Gastrocnemius medialis (tissue), 4 donors: Measurements from ENCODE around the gene MIPOL1. TPM values are rescaled to one million over a fixed set of nuclear protein-coding genes. Genes with fewer than 3 reads are reported as not detected.
"Not testable (repeated sequence)": the region's sequence is repeated elsewhere in the genome, so short reads cannot be mapped to it uniquely, and the experiment has no call there.

Experiments
- ATAC-seq, 2 donors: fragments of 150-250 bp; one replicate each; pipeline ENCODE4 v1.9.1; 2016
- DNase-seq, 2 donors: peaks; one replicate each; pipeline ENCODE4 v3.0.0-alpha.2; 2019
- H3K27ac ChIP-seq, 4 donors: fragments of 200-600 bp; sonication (generic); 1 replicate in 1 of 4; 2 replicates in 3 of 4; pipeline ENCODE4 v1.5.1; 2016 to 2018; ENCODE audit warnings: mild to moderate bottlenecking in 2 of 4, moderate library complexity in 1 of 4
- H3K27me3 ChIP-seq, 3 donors: fragments of 200-600 bp; sonication (generic) in 2 of 3; 1 replicate in 1 of 3; 2 replicates in 2 of 3; pipeline versions ENCODE4 v1.5.1 to v1.6.0; 2016 to 2019; ENCODE audit warnings: mild to moderate bottlenecking in 1 of 3, moderate library complexity in 1 of 3
- H3K36me3 ChIP-seq, 2 donors: fragments of 200-600 bp; sonication (generic) in 1 of 2; one replicate each; pipeline ENCODE4 v1.5.1; 2017 to 2018
- H3K4me1 ChIP-seq, 2 donors: fragments of 200-600 bp; sonication (generic) in 1 of 2; one replicate each; pipeline ENCODE4 v1.5.1; 2016 to 2017; ENCODE audit warnings: mild to moderate bottlenecking in 2 of 2
- H3K4me3 ChIP-seq, 4 donors: fragments of 200-600 bp; sonication (generic) in 3 of 4; 1 replicate in 1 of 4; 2 replicates in 3 of 4; pipeline ENCODE4 v1.5.1; 2016 to 2019; ENCODE audit warnings: mild to moderate bottlenecking in 2 of 4
- H3K9me3 ChIP-seq, 3 donors: fragments of 200-600 bp; sonication (generic) in 2 of 3; 1 replicate in 1 of 3; 2 replicates in 2 of 3; pipeline ENCODE4 v1.5.1; 2016 to 2019
- CTCF ChIP-seq, 5 experiments: fragments of 450-650 bp in 3 of 5; fragments of 200-600 bp in 2 of 5; sonication (generic) in 2 of 5; IDR thresholded peaks in 4 of 5; conservative IDR thresholded peaks in 1 of 5; 1 replicate in 4 of 5; 2 replicates in 1 of 5; pipeline ENCODE4 v1.5.1; 2016 to 2019; ENCODE audit warnings: antibody characterized with exemption in 5 of 5, mild to moderate bottlenecking in 3 of 5, moderate library complexity in 3 of 5
- POLR2A ChIP-seq, 2 donors: fragments of 450-650 bp; IDR thresholded peaks; one replicate each; pipeline ENCODE4 v1.6.1; 2017; ENCODE audit warnings: antibody characterized with exemption in 2 of 2, mild to moderate bottlenecking in 2 of 2, moderate library complexity in 2 of 2
- in situ Hi-C, 4 donors: fragments of 200-750 bp; cut with MboI; loops; one replicate each; pipeline versions ENCODE4 v1.15.0 to v1.8.0; 2017; ENCODE audit warnings: low sequenced_read_pairs in 4 of 4
- intact Hi-C: fragments of 100-400 bp; cut with DNase I; formaldehyde crosslinking; loops from one replicate; pipeline ENCODE4 v1.15.1; 2023; ENCODE audit warnings: low total_unique reads
- total RNA-seq, 4 donors: library from RNA; depleted of rRNA; stranded (reverse); fragments of >200 nt; gene quantifications; one replicate each; pipeline versions ENCODE4 v1.1.0 to v1.2.3, GENCODE V29; 2016

MIPOL1 gene
- total RNA-seq, 4 donors from 2014 or later = 3.1 to 13.7 (median 4.1) TPM

GRCh38 chr14:37157987-37158386 lies 39.8 kb upstream of the MIPOL1 start:
- no peak overlapping the region for H3K27ac ChIP-seq
- no peaks in the 10 kb centered on the region for H3K27me3 ChIP-seq
- intact Hi-C loops = no loop called here
- TF ChIP-seq CTCF (IDR thresholded peaks at IDR 0.05 in 4 of 5, conservative IDR thresholded peaks at IDR 0.05 in 1 of 5) = no peak
- no peak for TF ChIP-seq POLR2A (IDR thresholded peaks at IDR 0.05)
- no peak overlapping the region for H3K4me3 ChIP-seq
- H3K36me3 ChIP-seq = no peaks in the 10 kb centered on the region
- ATAC-seq (no peak), DNase-seq (no peak)
- H3K4me1 ChIP-seq = no peaks in the 10 kb centered on the region
- in situ Hi-C loops = no loop called here
- H3K9me3 ChIP-seq = no peaks in the 10 kb centered on the region

- H3K4me3 ChIP-seq, H3K4me1 ChIP-seq, H3K36me3 ChIP-seq, H3K27ac ChIP-seq, DNase-seq, H3K9me3 ChIP-seq, intact Hi-C loops, H3K27me3 ChIP-seq, ATAC-seq, in situ Hi-C loops: not testable (repeated sequence)
Observed at GRCh38 chr14:37162307-37162706, 35.4 kb upstream of the MIPOL1 start.

- Histone ChIP-seq H3K27ac (no peak overlapping the region), H3K36me3 (no peaks in the 10 kb centered on the region), H3K4me3 (no peak overlapping the region), H3K4me1 (no peaks in the 10 kb centered on the region), H3K9me3 (no peaks in the 10 kb centered on the region), H3K27me3 (no peaks in the 10 kb centered on the region)
- DNase-seq = no peak
- in situ Hi-C loops (no loop called here), intact Hi-C loops (no loop called here)
- no peak for TF ChIP-seq CTCF (IDR thresholded peaks at IDR 0.05 in 4 of 5, conservative IDR thresholded peaks at IDR 0.05 in 1 of 5)
- TF ChIP-seq POLR2A (IDR thresholded peaks at IDR 0.05) = no peak
- no peak for ATAC-seq
Observed at GRCh38 chr14:37165794-37166193, 31.9 kb upstream of the MIPOL1 start.

- no peaks in the 10 kb centered on the region for H3K9me3 ChIP-seq
- H3K27ac ChIP-seq = no peak overlapping the region
- in situ Hi-C loops = no loop called here
- intact Hi-C loops = no loop called here
- no peak for ATAC-seq
- DNase-seq = no peak
- no peaks in the 10 kb centered on the region for H3K36me3 ChIP-seq
- no peak for TF ChIP-seq POLR2A (IDR thresholded peaks at IDR 0.05)
- TF ChIP-seq CTCF (IDR thresholded peaks at IDR 0.05 in 4 of 5, conservative IDR thresholded peaks at IDR 0.05 in 1 of 5) = no peak
- H3K4me3 ChIP-seq = no peak overlapping the region
- H3K27me3 ChIP-seq = no peaks in the 10 kb centered on the region
- no peaks in the 10 kb centered on the region for H3K4me1 ChIP-seq
Observed at GRCh38 chr14:37167151-37168047, 30.3 kb upstream of the MIPOL1 start.

GRCh38 chr14:37168721-37169120 lies 29.0 kb upstream of the MIPOL1 start:
- intact Hi-C loops = no loop called here

More at GRCh38 chr14:37168721-37169120, 29.0 kb upstream of the MIPOL1 start:
- no peak for ATAC-seq
- no peak for DNase-seq
- TF ChIP-seq CTCF (IDR thresholded peaks at IDR 0.05 in 4 of 5, conservative IDR thresholded peaks at IDR 0.05 in 1 of 5) = no peak
- TF ChIP-seq POLR2A (IDR thresholded peaks at IDR 0.05) = no peak
- peaks cover 11 to 12% of the 10 kb centered on the region in 2 donors for H3K4me1 ChIP-seq
- H3K4me3 ChIP-seq = no peak overlapping the region
- no peaks in the 10 kb centered on the region for H3K36me3 ChIP-seq
- H3K27ac ChIP-seq = no peak overlapping the region
- no peaks in the 10 kb centered on the region for H3K9me3 ChIP-seq
- no peaks in the 10 kb centered on the region for H3K27me3 ChIP-seq
- in situ Hi-C loops = no loop called here
